Astrocyte (in vitro differentiated cells and primary cell): ENCODE measurements around the gene C2CD2. TPM values are rescaled to one million over a fixed set of nuclear protein-coding genes. Genes with fewer than 3 reads are reported as not detected.

Experiments
- DNase-seq: peaks from one replicate; pipeline ENCODE4 v3.0.0-alpha.2; 2010; ENCODE audit warnings: low read depth
- FAIRE-seq: peaks from 2 replicates; lab custom pipeline; 2011; peaks lifted over from hg19 to GRCh38; lab: Jason Lieb, UNC
- H2AFZ ChIP-seq: 2 replicates; pipeline ENCODE4 v1.6.0; 2012; ENCODE audit warnings: low read depth, low read length, inconsistent platforms
- H3K27ac ChIP-seq: 2 replicates; pipeline ENCODE4 v1.5.1; 2011; ENCODE audit warnings: low read depth, low read length, inconsistent platforms
- H3K27me3 ChIP-seq: 2 replicates; pipeline ENCODE4 v1.6.0; 2011; ENCODE audit warnings: low read length, inconsistent platforms; ENCODE audit not compliant: insufficient read depth
- H3K36me3 ChIP-seq: 2 replicates; pipeline ENCODE4 v1.5.1; 2011; ENCODE audit warnings: low read length, inconsistent platforms; ENCODE audit not compliant: insufficient read depth
- H3K4me1 ChIP-seq: 2 replicates; pipeline ENCODE4 v1.5.1; 2011; ENCODE audit warnings: low read length, inconsistent platforms; ENCODE audit not compliant: insufficient read depth
- H3K4me2 ChIP-seq: 2 replicates; pipeline ENCODE4 v1.6.0; 2012; ENCODE audit warnings: low read length, inconsistent platforms
- H3K4me3 ChIP-seq: 2 replicates; pipeline ENCODE4 v1.5.1; 2011; ENCODE audit warnings: low read depth, mild to moderate bottlenecking, low read length, inconsistent platforms; ENCODE audit not compliant: insufficient read depth
- H3K79me2 ChIP-seq: 2 replicates; pipeline ENCODE4 v1.6.0; 2012; ENCODE audit warnings: mild to moderate bottlenecking, low read length, inconsistent platforms; ENCODE audit not compliant: insufficient read depth
- H3K9ac ChIP-seq: 2 replicates; pipeline ENCODE4 v1.6.0; 2012; ENCODE audit warnings: mild to moderate bottlenecking, low read length, inconsistent platforms
- H3K9me3 ChIP-seq: 2 replicates; pipeline ENCODE4 v1.5.1; 2012; ENCODE audit warnings: low read depth, mild to moderate bottlenecking, low read length, inconsistent platforms; ENCODE audit not compliant: insufficient read depth
- H4K20me1 ChIP-seq: 2 replicates; pipeline ENCODE4 v1.6.0; 2012; ENCODE audit warnings: low read length, inconsistent platforms; ENCODE audit not compliant: insufficient read depth
- H3K27ac Mint-ChIP-seq: one replicate; pipeline ENCODE4 v1.8.0; 2021; ENCODE audit warnings: mild to moderate bottlenecking, mixed read lengths; ENCODE audit not compliant: unreplicated experiment
- H3K27me3 Mint-ChIP-seq: one replicate; pipeline ENCODE4 v1.8.0; 2021; ENCODE audit warnings: low read depth, mixed read lengths; ENCODE audit not compliant: unreplicated experiment
- H3K36me3 Mint-ChIP-seq: one replicate; pipeline ENCODE4 v1.8.0; 2021; ENCODE audit warnings: low read depth, mixed read lengths; ENCODE audit not compliant: unreplicated experiment
- H3K4me1 Mint-ChIP-seq: one replicate; pipeline ENCODE4 v1.8.0; 2021; ENCODE audit warnings: low read depth, mixed read lengths; ENCODE audit not compliant: unreplicated experiment
- H3K4me3 Mint-ChIP-seq: one replicate; pipeline ENCODE4 v1.8.0; 2021; ENCODE audit warnings: mild to moderate bottlenecking, moderate library complexity, mixed read lengths; ENCODE audit not compliant: unreplicated experiment
- H3K9me3 Mint-ChIP-seq: one replicate; pipeline ENCODE4 v1.8.0; 2021; ENCODE audit warnings: mild to moderate bottlenecking, mixed read lengths; ENCODE audit not compliant: unreplicated experiment
- EZH2 ChIP-seq: IDR thresholded peaks from 2 replicates; pipeline ENCODE4 v1.6.1; 2012; ENCODE audit warnings: mild to moderate bottlenecking, low read length, inconsistent platforms; ENCODE audit not compliant: insufficient read depth
- total RNA-seq: library from RNA; stranded (reverse); gene quantifications from 2 replicates; pipeline ENCODE4 v1.2.1, GENCODE V29; 2021
- TF ChIP-seq, protein P1 (sequence below): IDR thresholded peaks from 2 replicates; pipeline ENCODE4 v1.5.1; 2011; ENCODE audit warnings: low read depth, mild to moderate bottlenecking, inconsistent platforms, low read length, moderate library complexity; ENCODE audit not compliant: insufficient read depth

Gene C2CD2
- total RNA-seq, 1 donor from 2014 or later = 8.3 TPM

DNA sequence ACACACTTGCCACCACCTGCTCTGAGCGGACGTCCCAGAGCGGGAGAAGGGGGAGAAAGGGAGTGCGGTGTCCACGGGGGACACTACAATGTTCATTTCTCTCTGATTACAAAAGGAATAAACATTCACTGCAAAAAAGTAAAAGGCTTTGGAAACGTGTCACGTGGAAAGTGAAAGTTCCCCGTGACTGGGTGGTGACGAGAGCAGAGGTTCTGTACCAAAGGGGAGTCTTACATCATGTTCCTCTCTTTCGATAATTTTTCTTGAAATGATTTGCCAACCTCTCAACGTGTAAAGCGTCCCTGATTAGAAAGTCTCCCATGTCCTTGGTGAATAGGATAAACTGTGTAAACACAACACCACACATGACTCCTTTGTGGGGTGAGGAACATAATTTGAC is 52.7 kb downstream of the C2CD2 start:
- Histone ChIP-seq H4K20me1 (no peaks in the 10 kb centered on the region), H3K36me3 (peaks cover 6% of the 10 kb centered on the region), H2AFZ (no peak overlapping the region), H3K9ac (no peak overlapping the region), H3K79me2 (no peaks in the 10 kb centered on the region), H3K4me3 (no peak overlapping the region), H3K27ac (no peak overlapping the region), H3K4me1 (peaks cover 4% of the 10 kb centered on the region), H3K9me3 (no peaks in the 10 kb centered on the region), H3K27me3 (no peaks in the 10 kb centered on the region), H3K4me2 (no peak overlapping the region)
- Mint-ChIP-seq H3K4me1 (peaks cover 7% of the 10 kb centered on the region), H3K36me3 (peaks cover 25% of the 10 kb centered on the region), H3K9me3 (no peaks in the 10 kb centered on the region), H3K27me3 (peaks cover 2% of the 10 kb centered on the region), H3K27ac (no peak overlapping the region), H3K4me3 (no peak overlapping the region)
- no peak for DNase-seq
- FAIRE-seq = no peak
- no peak for TF ChIP-seq EZH2
- TF ChIP-seq, protein P1, sequence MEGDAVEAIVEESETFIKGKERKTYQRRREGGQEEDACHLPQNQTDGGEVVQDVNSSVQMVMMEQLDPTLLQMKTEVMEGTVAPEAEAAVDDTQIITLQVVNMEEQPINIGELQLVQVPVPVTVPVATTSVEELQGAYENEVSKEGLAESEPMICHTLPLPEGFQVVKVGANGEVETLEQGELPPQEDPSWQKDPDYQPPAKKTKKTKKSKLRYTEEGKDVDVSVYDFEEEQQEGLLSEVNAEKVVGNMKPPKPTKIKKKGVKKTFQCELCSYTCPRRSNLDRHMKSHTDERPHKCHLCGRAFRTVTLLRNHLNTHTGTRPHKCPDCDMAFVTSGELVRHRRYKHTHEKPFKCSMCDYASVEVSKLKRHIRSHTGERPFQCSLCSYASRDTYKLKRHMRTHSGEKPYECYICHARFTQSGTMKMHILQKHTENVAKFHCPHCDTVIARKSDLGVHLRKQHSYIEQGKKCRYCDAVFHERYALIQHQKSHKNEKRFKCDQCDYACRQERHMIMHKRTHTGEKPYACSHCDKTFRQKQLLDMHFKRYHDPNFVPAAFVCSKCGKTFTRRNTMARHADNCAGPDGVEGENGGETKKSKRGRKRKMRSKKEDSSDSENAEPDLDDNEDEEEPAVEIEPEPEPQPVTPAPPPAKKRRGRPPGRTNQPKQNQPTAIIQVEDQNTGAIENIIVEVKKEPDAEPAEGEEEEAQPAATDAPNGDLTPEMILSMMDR = no peak

- no peaks in the 10 kb centered on the region for H3K9me3 ChIP-seq
- no peaks in the 10 kb centered on the region for H3K9me3 Mint-ChIP-seq
- H4K20me1 ChIP-seq = no peaks in the 10 kb centered on the region
- H3K4me2 ChIP-seq = no peak overlapping the region
- H3K9ac ChIP-seq = no peak overlapping the region
- no peak overlapping the region for H2AFZ ChIP-seq
- H3K27ac Mint-ChIP-seq = no peak overlapping the region
- H3K4me3 ChIP-seq = no peak overlapping the region
- DNase-seq (no peak), FAIRE-seq (no peak)
- peaks cover 25% of the 10 kb centered on the region for H3K36me3 Mint-ChIP-seq
- H3K4me1 ChIP-seq = peaks cover 11% of the 10 kb centered on the region
- H3K36me3 ChIP-seq = peaks cover 6% of the 10 kb centered on the region
- peaks cover 2% of the 10 kb centered on the region for H3K27me3 Mint-ChIP-seq
- H3K27me3 ChIP-seq = no peaks in the 10 kb centered on the region
- H3K27ac ChIP-seq = no peak overlapping the region
- H3K4me3 Mint-ChIP-seq = no peak overlapping the region
- H3K79me2 ChIP-seq = no peaks in the 10 kb centered on the region
- H3K4me1 Mint-ChIP-seq = peaks cover 14% of the 10 kb centered on the region
- TF ChIP-seq EZH2 = no peak
- TF ChIP-seq, protein P1 = no peak
Observed at GRCh38 chr21:41900401-41900800, 53.4 kb downstream of the C2CD2 start.

GRCh38 chr21:41899426-41900202 is 54.2 kb downstream of the C2CD2 start:
- H3K27me3 Mint-ChIP-seq = peaks cover 2% of the 10 kb centered on the region
- peaks cover 6% of the 10 kb centered on the region for H3K36me3 ChIP-seq
- peaks cover 22% of the 10 kb centered on the region for H3K4me1 Mint-ChIP-seq
- H3K4me3 Mint-ChIP-seq = no peak overlapping the region
- no peaks in the 10 kb centered on the region for H4K20me1 ChIP-seq
- no peak overlapping the region for H3K27ac ChIP-seq
- H3K9me3 ChIP-seq = no peaks in the 10 kb centered on the region
- DNase-seq (no peak), FAIRE-seq (no peak)
- no peak overlapping the region for H3K4me3 ChIP-seq
- TF ChIP-seq, protein P1 = no peak
- no peak for TF ChIP-seq EZH2
- H3K27me3 ChIP-seq = no peaks in the 10 kb centered on the region
- no peaks in the 10 kb centered on the region for H3K79me2 ChIP-seq
- no peak overlapping the region for H3K4me2 ChIP-seq
- no peaks in the 10 kb centered on the region for H3K9me3 Mint-ChIP-seq
- peaks cover 25% of the 10 kb centered on the region for H3K36me3 Mint-ChIP-seq
- H2AFZ ChIP-seq = no peak overlapping the region
- no peak overlapping the region for H3K9ac ChIP-seq
- H3K27ac Mint-ChIP-seq = no peak overlapping the region
- peaks cover 19% of the 10 kb centered on the region for H3K4me1 ChIP-seq
